Activated naive CD4-positive, alpha-beta T cell treated with anti-CD3 and anti-CD28 coated beads for 36 hours (primary cell): ENCODE data around the gene CDC25C. TPM values are rescaled to one million over a fixed set of nuclear protein-coding genes. Genes with fewer than 3 reads are reported as not detected.

Source experiments
- CTCF ChIA-PET: fragments of 350-600 bp; sonication (Branson Sonifier 250); formaldehyde crosslinking; loops from one replicate; lab custom pipeline; 2021; ENCODE audit warnings: antibody characterized with exemption; lab: Charles Lee
- DNase-seq: peaks from one replicate; pipeline ENCODE4 v3.0.0-alpha.2; 2020
- H3K27ac Mint-ChIP-seq: one replicate; pipeline ENCODE4 v1.8.0; 2021; ENCODE audit warnings: mild to moderate bottlenecking, mixed read lengths
- H3K27me3 Mint-ChIP-seq: one replicate; pipeline ENCODE4 v1.8.0; 2021; ENCODE audit warnings: low read depth, mixed read lengths
- H3K36me3 Mint-ChIP-seq: one replicate; pipeline ENCODE4 v1.8.0; 2021; ENCODE audit warnings: low read depth, mixed read lengths
- H3K4me1 Mint-ChIP-seq: one replicate; pipeline ENCODE4 v1.8.0; 2021; ENCODE audit warnings: low read depth, mixed read lengths
- H3K4me3 Mint-ChIP-seq: one replicate; pipeline ENCODE4 v1.8.0; 2021; ENCODE audit warnings: mild to moderate bottlenecking, moderate library complexity, mixed read lengths
- H3K9me3 Mint-ChIP-seq: one replicate; pipeline ENCODE4 v1.8.0; 2021; ENCODE audit warnings: mixed read lengths
- intact Hi-C: fragments of 100-400 bp; cut with micrococcal nuclease; formaldehyde crosslinking; loops from one replicate; pipeline ENCODE4 v1.15.1; 2023
- total RNA-seq, 2 experiments: library from RNA; stranded (reverse); gene quantifications; one replicate each; pipeline ENCODE4 v1.2.3, GENCODE V29; 2021

Gene CDC25C
- 10 to 100 TPM; 23.2 to 26.6 TPM for total RNA-seq

DNA sequence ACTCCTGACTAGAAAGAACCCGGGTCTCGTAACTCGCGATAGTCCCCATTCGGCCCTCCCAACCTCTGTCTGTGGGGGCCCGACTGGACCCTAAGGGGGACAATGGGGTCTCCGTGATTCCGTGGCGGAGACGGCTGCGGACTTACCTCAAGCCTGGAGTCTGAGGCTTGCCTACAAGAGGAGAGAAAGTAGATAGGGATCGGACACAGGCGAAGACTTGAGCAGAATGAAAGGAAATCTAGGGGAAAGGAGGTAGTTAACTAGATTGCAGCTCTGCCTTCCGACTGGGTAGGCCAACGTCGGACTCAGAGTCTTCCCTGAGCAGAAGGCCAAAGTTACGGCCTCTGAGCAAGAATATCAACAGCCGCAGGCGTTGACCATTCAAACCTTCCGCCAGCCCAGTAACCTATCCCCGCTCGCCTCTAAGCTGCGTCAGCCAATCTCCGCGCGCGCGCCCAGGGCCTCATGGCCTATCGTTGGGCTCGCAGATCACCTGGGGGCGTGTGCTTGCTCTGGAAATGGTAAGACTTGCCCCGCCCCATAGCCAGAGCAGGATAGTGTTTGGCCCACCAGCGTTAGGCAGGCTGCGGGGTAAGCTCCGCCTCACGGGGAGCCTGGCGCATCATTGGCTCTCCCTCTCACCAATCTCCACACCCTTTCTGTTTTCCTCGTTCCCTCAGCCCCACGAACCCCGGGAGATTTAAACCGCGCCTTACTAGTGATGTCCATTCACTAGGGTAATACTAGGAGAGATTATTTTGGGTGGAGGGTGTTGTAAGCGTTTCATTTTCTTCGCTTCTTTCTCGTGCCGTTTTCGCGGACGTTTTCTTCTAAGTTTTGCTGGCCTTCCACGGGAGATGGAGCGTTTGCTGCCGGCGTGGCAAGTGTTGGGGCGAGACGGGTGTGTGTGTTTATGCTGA lies at the start of gene CDC25C:
Gene CDC25C (minus strand): TSS at position 356 of the 920 bp plus-strand sequence. CDS start 624 bp downstream, outside the sequence.
- H3K9me3 Mint-ChIP-seq: no peaks in the 10 kb centered on the region
- intact Hi-C loops: loop anchor here (1.0 to 10.0 kb wide), 9 partner anchors 21 to 963 kb away; partner anchors contain the start of genes BRD8, CDC23, EGR1 and FAM13B
- CTCF ChIA-PET: interaction anchor here (0.9 to 5.4 kb wide), 5 partner anchors 8 to 155 kb away, joined by 3 to 90 read pairs (median 4); partner anchors contain the start of gene KDM3B
- no peaks in the 10 kb centered on the region for H3K36me3 Mint-ChIP-seq
- peaks cover 9% of the 10 kb centered on the region for H3K4me1 Mint-ChIP-seq
- DNase-seq: peak; percentile 99
- H3K4me3 Mint-ChIP-seq: peak within 1 kb of the TSS; percentile 81
- H3K27ac Mint-ChIP-seq: peak within 1 kb of the TSS; percentile 83
- H3K27me3 Mint-ChIP-seq: no peaks in the 10 kb centered on the region

DNA sequence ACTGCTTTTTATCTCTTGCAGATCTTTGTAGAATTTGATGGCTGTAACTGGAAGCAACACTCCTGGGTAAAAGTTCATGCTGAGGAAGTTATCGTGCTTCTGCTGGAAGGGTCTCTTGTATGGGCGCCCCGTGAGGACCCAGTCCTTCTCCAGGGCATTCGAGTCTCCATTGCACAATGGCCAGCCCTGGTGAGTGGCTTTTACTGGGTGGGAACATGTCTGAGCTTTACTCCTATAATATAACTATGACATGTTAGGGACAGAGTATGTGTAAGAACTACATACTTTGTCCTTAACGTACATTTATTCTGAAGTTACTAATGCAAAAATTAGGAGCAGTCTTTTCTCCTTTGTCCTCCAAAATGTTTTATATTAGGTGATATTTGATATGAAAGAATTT lies 41.0 kb upstream of the CDC25C start:
- intact Hi-C loops: no loop called here
- no peak overlapping the region for H3K27ac Mint-ChIP-seq
- no peaks in the 10 kb centered on the region for H3K27me3 Mint-ChIP-seq
- H3K4me1 Mint-ChIP-seq: peaks cover 31% of the 10 kb centered on the region
- CTCF ChIA-PET: interaction anchor here (7.6 kb wide), 1 partner anchor 20 kb away, joined by 63 read pairs; the partner anchor contains the start of gene KDM3B
- no peaks in the 10 kb centered on the region for H3K9me3 Mint-ChIP-seq
- peaks cover 11% of the 10 kb centered on the region for H3K36me3 Mint-ChIP-seq
- DNase-seq: no peak
- no peak overlapping the region for H3K4me3 Mint-ChIP-seq

DNA sequence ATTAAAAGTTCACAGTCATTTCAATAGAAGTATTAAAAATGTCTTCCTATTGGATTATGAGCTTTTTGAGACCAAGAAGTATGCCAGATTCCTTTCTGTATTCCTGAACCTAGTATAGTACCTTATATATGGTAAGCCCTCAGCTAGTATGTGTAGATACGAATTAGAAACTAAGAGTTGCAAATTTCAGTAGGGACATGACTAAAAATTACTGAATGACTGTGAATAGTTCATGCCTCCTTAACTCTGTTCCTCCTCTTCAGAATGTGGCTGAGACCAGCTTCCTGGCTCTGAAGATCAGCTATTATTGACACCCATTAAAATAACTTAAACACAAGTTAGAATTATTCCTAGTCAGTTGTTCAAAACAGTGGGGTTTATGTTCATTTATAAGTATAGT lies 40.6 kb upstream of the CDC25C start:
- intact Hi-C loops: no loop called here
- no peak overlapping the region for H3K4me3 Mint-ChIP-seq
- CTCF ChIA-PET: interaction anchor here (7.6 kb wide), 1 partner anchor 19 kb away, joined by 63 read pairs; the partner anchor contains the start of gene KDM3B
- H3K27me3 Mint-ChIP-seq: no peaks in the 10 kb centered on the region
- H3K4me1 Mint-ChIP-seq: peaks cover 31% of the 10 kb centered on the region
- DNase-seq: no peak
- no peak overlapping the region for H3K27ac Mint-ChIP-seq
- peaks cover 8% of the 10 kb centered on the region for H3K36me3 Mint-ChIP-seq
- H3K9me3 Mint-ChIP-seq: no peaks in the 10 kb centered on the region

DNA sequence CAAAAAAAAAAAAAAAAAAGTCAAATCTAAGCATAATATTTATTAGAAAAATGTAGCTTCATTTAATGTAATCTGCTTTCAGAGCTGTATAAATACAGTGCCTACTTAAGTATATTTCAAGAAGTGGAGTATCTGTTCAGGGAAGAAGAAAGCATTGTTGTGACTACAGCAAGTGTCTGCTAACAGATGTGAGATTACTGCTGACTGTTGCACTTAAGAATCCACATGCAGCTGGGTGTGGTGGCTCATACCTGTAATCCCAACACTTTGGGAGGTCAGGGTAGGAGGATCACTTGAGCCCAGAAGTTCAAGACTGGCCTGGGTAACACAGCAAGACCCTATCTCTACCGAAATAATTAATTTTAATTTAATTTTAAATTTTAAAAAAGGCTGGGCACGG lies 39.9 kb upstream of the CDC25C start:
- Mint-ChIP-seq H3K27me3 (no peaks in the 10 kb centered on the region), H3K27ac (no peak overlapping the region), H3K36me3 (peaks cover 7% of the 10 kb centered on the region), H3K4me3 (no peak overlapping the region), H3K4me1 (peaks cover 38% of the 10 kb centered on the region), H3K9me3 (no peaks in the 10 kb centered on the region)
- CTCF ChIA-PET: interaction anchor here (0.5 to 7.6 kb wide), 3 partner anchors 11 to 148 kb away, joined by 3 to 63 read pairs (median 4); partner anchors contain the start of gene KDM3B
- DNase-seq: no peak
- intact Hi-C loops: no loop called here

DNA sequence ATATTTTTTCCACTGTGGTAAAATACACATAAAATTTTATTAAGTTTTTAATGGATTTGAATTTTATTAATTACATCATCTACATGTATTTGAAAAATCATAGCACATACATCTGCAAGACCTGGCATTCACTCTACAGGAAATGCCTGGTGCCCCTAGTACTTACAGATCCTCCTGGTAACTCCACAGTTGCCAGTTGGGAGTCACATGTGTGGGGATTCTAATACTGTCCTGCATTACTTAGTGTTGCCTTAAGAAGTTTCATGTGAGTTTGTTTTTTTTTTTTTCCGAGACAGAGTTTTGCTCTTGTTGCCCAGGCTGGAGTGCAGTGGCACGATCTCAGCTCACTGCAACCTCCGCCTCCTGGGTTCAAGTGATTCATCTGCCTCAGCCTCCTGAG lies 38.9 kb upstream of the CDC25C start:
- Mint-ChIP-seq H3K4me3 (no peak overlapping the region), H3K27me3 (no peaks in the 10 kb centered on the region), H3K36me3 (peaks cover 6% of the 10 kb centered on the region), H3K4me1 (peaks cover 44% of the 10 kb centered on the region), H3K9me3 (no peaks in the 10 kb centered on the region), H3K27ac (no peak overlapping the region)
- CTCF ChIA-PET: interaction anchor here (0.6 to 7.6 kb wide), 2 partner anchors 17 to 90 kb away, joined by 4 to 63 read pairs; partner anchors contain the start of gene KDM3B
- intact Hi-C loops: no loop called here
- no peak for DNase-seq

DNA sequence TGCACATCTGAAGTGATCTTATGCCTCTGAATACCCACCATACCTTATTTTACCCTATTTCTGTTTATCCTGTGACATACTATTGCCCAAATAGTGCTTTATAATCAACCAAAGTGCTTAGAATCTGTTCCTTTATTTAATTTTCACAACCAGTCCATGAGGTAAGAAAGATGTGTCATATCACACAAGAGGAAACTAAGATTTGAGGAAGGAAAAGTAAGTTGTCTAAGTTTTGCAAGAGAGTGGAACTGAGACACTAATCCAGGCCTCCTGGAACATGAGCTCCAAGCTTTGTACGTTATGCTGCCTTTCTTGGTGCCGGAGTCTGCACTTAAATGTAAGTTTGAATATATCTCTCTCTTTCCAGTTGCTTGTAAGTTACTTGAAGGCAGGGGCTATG lies 38.1 kb upstream of the CDC25C start:
- Mint-ChIP-seq H3K27me3 (no peaks in the 10 kb centered on the region), H3K9me3 (no peaks in the 10 kb centered on the region), H3K4me1 (peaks cover 44% of the 10 kb centered on the region), H3K27ac (peak overlapping the region; percentile 26), H3K4me3 (no peak overlapping the region), H3K36me3 (peaks cover 6% of the 10 kb centered on the region)
- intact Hi-C loops: no loop called here
- CTCF ChIA-PET: interaction anchor here (1.0 to 7.6 kb wide), 3 partner anchors 12 to 25 kb away, joined by 3 to 63 read pairs (median 3); partner anchors contain the start of gene KDM3B
- no peak for DNase-seq

DNA sequence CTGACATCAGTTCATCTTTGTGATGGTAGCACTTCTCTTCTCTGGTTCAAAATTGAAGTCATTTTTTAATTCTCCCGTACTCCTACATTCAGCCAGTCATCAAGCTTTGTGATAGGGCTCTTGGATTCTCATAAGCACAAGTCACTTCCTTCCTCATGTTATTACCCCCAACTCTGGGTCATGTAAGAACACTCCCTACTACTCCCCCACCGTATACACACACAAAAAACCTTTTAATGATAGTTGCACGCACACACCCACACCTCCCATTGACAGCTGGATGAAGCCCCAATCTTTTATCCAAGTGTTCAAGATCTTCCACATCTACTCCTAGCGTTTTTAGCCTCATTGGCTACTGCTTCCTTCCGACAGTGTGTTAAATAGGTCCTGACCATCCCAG lies 37.7 kb upstream of the CDC25C start:
- DNase-seq: no peak
- H3K27ac Mint-ChIP-seq: no peak overlapping the region
- intact Hi-C loops: no loop called here
- CTCF ChIA-PET: interaction anchor here (1.0 to 7.6 kb wide), 3 partner anchors 13 to 25 kb away, joined by 3 to 63 read pairs (median 3); partner anchors contain the start of gene KDM3B
- no peaks in the 10 kb centered on the region for H3K27me3 Mint-ChIP-seq
- no peak overlapping the region for H3K4me3 Mint-ChIP-seq
- H3K4me1 Mint-ChIP-seq: peaks cover 47% of the 10 kb centered on the region
- peaks cover 6% of the 10 kb centered on the region for H3K36me3 Mint-ChIP-seq
- H3K9me3 Mint-ChIP-seq: no peaks in the 10 kb centered on the region

DNA sequence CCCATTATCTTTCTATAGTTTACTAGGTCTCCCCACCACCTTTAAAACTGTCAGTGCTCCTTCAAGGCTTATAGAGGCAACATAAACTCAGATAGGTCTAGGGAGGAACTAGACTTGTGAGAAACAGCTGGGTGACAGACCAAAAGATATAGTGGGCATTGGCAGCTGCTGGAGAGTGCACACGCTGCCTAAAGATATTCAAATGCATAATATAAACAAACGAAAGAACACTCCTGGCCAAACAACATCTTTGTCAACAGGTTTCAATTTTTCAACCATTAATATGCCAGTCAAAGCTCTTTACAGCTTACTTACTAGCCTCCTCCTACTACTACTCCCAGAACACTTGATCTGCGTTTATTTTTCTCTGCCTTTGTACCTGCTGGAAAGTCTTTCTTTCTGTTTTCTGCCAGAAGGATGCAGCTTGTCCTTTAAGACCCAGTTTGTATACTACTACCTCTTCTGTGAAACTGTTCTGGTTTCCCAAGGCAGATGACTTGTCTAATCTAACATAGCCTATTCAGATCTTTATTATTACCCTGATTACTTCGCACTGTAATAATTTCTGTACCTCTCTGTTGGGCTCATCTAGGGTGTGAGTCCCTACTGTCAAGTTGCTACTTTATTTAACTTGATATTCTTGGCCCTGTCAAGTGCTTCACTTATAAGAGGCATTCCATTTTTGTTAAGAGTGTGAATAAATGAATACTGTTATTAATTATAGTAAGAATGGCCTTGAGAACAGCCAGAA lies 35.2 kb upstream of the CDC25C start:
- CTCF ChIA-PET: interaction anchor here (7.6 kb wide), 1 partner anchor 14 kb away, joined by 63 read pairs; the partner anchor contains the start of gene KDM3B
- no peaks in the 10 kb centered on the region for H3K27me3 Mint-ChIP-seq

GRCh38 chr5:138364576-138364975 lies 33.0 kb upstream of the CDC25C start:
- no peak for DNase-seq
- Mint-ChIP-seq H3K36me3 (peaks cover 2% of the 10 kb centered on the region), H3K27ac (no peak overlapping the region), H3K9me3 (no peaks in the 10 kb centered on the region), H3K27me3 (no peaks in the 10 kb centered on the region), H3K4me1 (peaks cover 53% of the 10 kb centered on the region), H3K4me3 (no peak overlapping the region)
- CTCF ChIA-PET: interaction anchor here (2.4 kb wide), 1 partner anchor 11 kb away, joined by 12 read pairs; the partner anchor contains the start of gene KDM3B
- intact Hi-C loops: no loop called here

More for the DNA sequence above, 35.2 kb upstream of the CDC25C start:
- Mint-ChIP-seq H3K27ac (no peak overlapping the region), H3K36me3 (peaks cover 2% of the 10 kb centered on the region), H3K4me1 (peaks cover 44% of the 10 kb centered on the region), H3K4me3 (no peak overlapping the region), H3K9me3 (no peaks in the 10 kb centered on the region)
- DNase-seq: no peak
- intact Hi-C loops: no loop called here

- Mint-ChIP-seq H3K27me3 (no peaks in the 10 kb centered on the region), H3K4me3 (no peak overlapping the region), H3K9me3 (no peaks in the 10 kb centered on the region), H3K4me1 (peaks cover 34% of the 10 kb centered on the region), H3K36me3 (peaks cover 6% of the 10 kb centered on the region), H3K27ac (peak overlapping the region; percentile 54)
- DNase-seq: no peak
- CTCF ChIA-PET: interaction anchor here (0.7 to 0.9 kb wide), 2 partner anchors 9 to 10 kb away, joined by 3 to 4 read pairs; partner anchors contain the start of gene KDM3B
- intact Hi-C loops: no loop called here
Observed at GRCh38 chr5:138360941-138361452, 29.4 kb upstream of the CDC25C start.

GRCh38 chr5:138359621-138360020 lies 28.0 kb upstream of the CDC25C start:
- no peaks in the 10 kb centered on the region for H3K9me3 Mint-ChIP-seq
- CTCF ChIA-PET: no interaction called here
- intact Hi-C loops: no loop called here
- no peak for DNase-seq
- no peak overlapping the region for H3K4me3 Mint-ChIP-seq
- peaks cover 6% of the 10 kb centered on the region for H3K36me3 Mint-ChIP-seq
- H3K27ac Mint-ChIP-seq: no peak overlapping the region
- H3K27me3 Mint-ChIP-seq: no peaks in the 10 kb centered on the region
- peaks cover 45% of the 10 kb centered on the region for H3K4me1 Mint-ChIP-seq
